Measurements from ENCODE around the gene EN1.

- TF ChIP-seq POLR2AphosphoS5 (IDR thresholded peaks at IDR 0.05; ENCODE audit: insufficient read depth in 1 of 2, low read depth in 1 of 2), result no peak
- no peak for TF ChIP-seq CTCF (IDR thresholded peaks at IDR 0.05)
Measured at GRCh38 chr2:118813601-118814339, 33.7 kb downstream of the EN1 start.

Measured in vagina (tissue), 2 donors.